Smooth muscle cell (in vitro differentiated cells): ENCODE data around the gene TSPAN5. TPM values are rescaled to one million over a fixed set of nuclear protein-coding genes. Genes with fewer than 3 reads are reported as not detected.

Experiments used
- DNase-seq: peaks from one replicate; lab custom pipeline; 2025; ENCODE audit not compliant: unreplicated experiment; lab: John Stamatoyannopoulos, UW
- H2AFZ ChIP-seq: fragments of 200-600 bp; sonication (generic); 2 replicates; pipeline ENCODE4 v1.6.0; 2016; ENCODE audit warnings: antibody characterized with exemption, low read depth, mild to moderate bottlenecking
- H3F3A ChIP-seq: fragments of 200-600 bp; sonication (generic); 2 replicates; pipeline ENCODE4 v1.6.0; 2017; ENCODE audit warnings: antibody characterized with exemption, low read depth
- H3K27ac ChIP-seq: fragments of 200-600 bp; sonication (generic); 2 replicates; pipeline ENCODE4 v1.5.1; 2016; ENCODE audit warnings: low read depth, mild to moderate bottlenecking
- H3K27me3 ChIP-seq: fragments of 200-600 bp; sonication (generic); 2 replicates; pipeline ENCODE4 v1.6.1; 2016; ENCODE audit warnings: low read depth, mild to moderate bottlenecking
- H3K36me3 ChIP-seq: fragments of 200-600 bp; sonication (generic); 2 replicates; pipeline ENCODE4 v1.5.1; 2016; ENCODE audit warnings: low read depth
- H3K4me1 ChIP-seq: fragments of 200-600 bp; sonication (generic); 2 replicates; pipeline ENCODE4 v1.5.1; 2016; ENCODE audit warnings: low read depth
- H3K4me2 ChIP-seq: fragments of 200-600 bp; sonication (generic); 2 replicates; pipeline ENCODE4 v1.6.0; 2016; ENCODE audit warnings: mild to moderate bottlenecking
- H3K4me3 ChIP-seq: fragments of 200-600 bp; sonication (generic); 2 replicates; pipeline ENCODE4 v1.5.1; 2016; ENCODE audit warnings: mild to moderate bottlenecking
- H3K79me2 ChIP-seq: fragments of 200-600 bp; sonication (generic); 2 replicates; pipeline ENCODE4 v1.6.0; 2016; ENCODE audit warnings: low read depth, mild to moderate bottlenecking
- H3K9ac ChIP-seq: fragments of 200-600 bp; sonication (generic); 2 replicates; pipeline ENCODE4 v1.6.0; 2016; ENCODE audit warnings: low read depth
- H3K9me3 ChIP-seq: fragments of 200-600 bp; sonication (generic); replicated peaks from 2 replicates; pipeline ENCODE4 v1.5.1; 2016; ENCODE audit warnings: low read depth
- H4K20me1 ChIP-seq: fragments of 200-600 bp; sonication (generic); 2 replicates; pipeline ENCODE4 v1.6.0; 2016; ENCODE audit warnings: low read depth
- CTCF ChIP-seq: fragments of 200-600 bp; sonication (generic); IDR thresholded peaks from 2 replicates; pipeline ENCODE4 v1.5.1; 2017; ENCODE audit warnings: borderline replicate concordance, mild to moderate bottlenecking, antibody characterized with exemption; ENCODE audit not compliant: insufficient read depth, poor library complexity, severe bottlenecking
- WGBS: methylation state at CpG from one replicate; pipeline ENCODE4 v1.1.7; 2016; ENCODE audit warnings: low lambda C conversion rate; 5-methylcytosine and 5-hydroxymethylcytosine counted together
- polyA plus RNA-seq: library from polyadenylated mRNA; unstranded; fragments of >200 nt; fragmentation: Nextera tagmentation; extraction: Ambion mirVana; gene quantifications from 2 replicates; pipeline ENCODE4 v1.2.1, GENCODE V29; 2016
- total RNA-seq: library from RNA; depleted of rRNA; stranded (reverse); fragments of >200 nt; gene quantifications from 2 replicates; pipeline ENCODE4 v1.2.3, GENCODE V29; 2014

TSPAN5 gene
- total and polyA plus RNA-seq, 2 experiments from 2014 or later, result 28.3 to 35.8 TPM

GRCh38 chr4:98631506-98631905, 26.9 kb downstream of the TSPAN5 start:
- WGBS, result 47% methylated on average over 3 of the region's 3 CpGs
- Histone ChIP-seq H3K79me2 (peaks cover 99% of the 10 kb centered on the region), H2AFZ (no peak overlapping the region), H3K9ac (no peak overlapping the region), H3K4me2 (no peak overlapping the region), H3K9me3 (no peaks in the 10 kb centered on the region), H3K27ac (no peak overlapping the region), H3K27me3 (no peaks in the 10 kb centered on the region), H3K4me3 (no peak overlapping the region), H3K4me1 (peaks cover 26% of the 10 kb centered on the region), H3F3A (peaks cover 15% of the 10 kb centered on the region), H4K20me1 (peaks cover 13% of the 10 kb centered on the region), H3K36me3 (no peaks in the 10 kb centered on the region)
- DNase-seq, result no peak
- no peak for TF ChIP-seq CTCF

- no peaks in the 10 kb centered on the region for H3K27me3 ChIP-seq
- H3K4me2 ChIP-seq, result no peak overlapping the region
- no peak overlapping the region for H3K4me3 ChIP-seq
- H3K36me3 ChIP-seq, result no peaks in the 10 kb centered on the region
- H3K4me1 ChIP-seq, result peaks cover 31% of the 10 kb centered on the region
- no peak for TF ChIP-seq CTCF
- no peak for DNase-seq
- peaks cover 11% of the 10 kb centered on the region for H4K20me1 ChIP-seq
- WGBS, result 55% methylated on average over 8 of the region's 8 CpGs
- no peak overlapping the region for H2AFZ ChIP-seq
- H3K79me2 ChIP-seq, result peaks cover 99% of the 10 kb centered on the region
- H3F3A ChIP-seq, result peaks cover 16% of the 10 kb centered on the region
- no peaks in the 10 kb centered on the region for H3K9me3 ChIP-seq
- H3K27ac ChIP-seq, result peak overlapping the region; percentile 8
- H3K9ac ChIP-seq, result no peak overlapping the region
Observed at GRCh38 chr4:98630737-98631454, 27.5 kb downstream of the TSPAN5 start.

GRCh38 chr4:98627531-98628257, 30.7 kb downstream of the TSPAN5 start:
- peaks cover 16% of the 10 kb centered on the region for H3F3A ChIP-seq
- no peak overlapping the region for H2AFZ ChIP-seq
- no peaks in the 10 kb centered on the region for H3K9me3 ChIP-seq
- H3K9ac ChIP-seq, result no peak overlapping the region
- 14% methylated on average over 3 of the region's 3 CpGs for WGBS
- no peaks in the 10 kb centered on the region for H3K27me3 ChIP-seq
- H3K79me2 ChIP-seq, result peaks cover 99% of the 10 kb centered on the region
- H3K4me2 ChIP-seq, result peak overlapping the region; percentile 73
- H3K4me3 ChIP-seq, result no peak overlapping the region
- no peak for DNase-seq
- no peaks in the 10 kb centered on the region for H3K36me3 ChIP-seq
- peaks cover 44% of the 10 kb centered on the region for H3K4me1 ChIP-seq
- no peak for TF ChIP-seq CTCF
- H3K27ac ChIP-seq, result peak overlapping the region; percentile 54
- no peaks in the 10 kb centered on the region for H4K20me1 ChIP-seq
